GM23338 (cell line): ENCODE results near the gene OVCA2. TPM values are rescaled to one million over a fixed set of nuclear protein-coding genes. Genes with fewer than 3 reads are reported as not detected.

Source experiments
- ATAC-seq: fragments of 200-7000 bp; cut with Tn5 transposase; 3 replicates; pipeline ENCODE4 v1.9.1; 2020
- DNase-seq: peaks from one replicate; pipeline ENCODE4 v3.0.0-alpha.2; 2015; ENCODE audit warnings: low spot score
- H2AFZ ChIP-seq: fragments of 200-600 bp; sonication (generic); 2 replicates; pipeline ENCODE4 v1.8.0; 2016; ENCODE audit warnings: antibody characterized with exemption, mild to moderate bottlenecking, moderate library complexity
- H3F3A ChIP-seq: fragments of 200-600 bp; sonication (generic); replicated peaks from 2 replicates; pipeline ENCODE4 v1.8.0; 2017; ENCODE audit warnings: antibody characterized with exemption, mixed run types, low read depth
- H3K27ac ChIP-seq: fragments of 200-600 bp; sonication (generic); 2 replicates; pipeline ENCODE4 v1.6.1; 2016; ENCODE audit warnings: low read depth
- H3K27me3 ChIP-seq: fragments of 200-600 bp; sonication (generic); 2 replicates; pipeline ENCODE4 v1.8.0; 2016; ENCODE audit warnings: mild to moderate bottlenecking, mixed run types, moderate library complexity; ENCODE audit not compliant: insufficient read depth
- H3K36me3 ChIP-seq: fragments of 200-600 bp; sonication (generic); 2 replicates; pipeline ENCODE4 v1.8.0; 2016; ENCODE audit warnings: mild to moderate bottlenecking; ENCODE audit not compliant: insufficient read depth
- H3K4me1 ChIP-seq: fragments of 200-600 bp; sonication (generic); 2 replicates; pipeline ENCODE4 v1.8.0; 2016; ENCODE audit warnings: mild to moderate bottlenecking, moderate library complexity; ENCODE audit not compliant: insufficient read depth
- H3K4me2 ChIP-seq: fragments of 200-600 bp; sonication (generic); 2 replicates; pipeline ENCODE4 v1.7.1; 2017; ENCODE audit warnings: mixed run types
- H3K4me3 ChIP-seq: fragments of 200-600 bp; sonication (generic); 2 replicates; pipeline ENCODE4 v1.6.1; 2016; ENCODE audit warnings: mixed run types
- H3K79me2 ChIP-seq: fragments of 200-600 bp; sonication (generic); replicated peaks from 2 replicates; pipeline ENCODE4 v1.8.0; 2017; ENCODE audit warnings: mild to moderate bottlenecking; ENCODE audit not compliant: insufficient read depth
- H3K9me2 ChIP-seq: fragments of 200-600 bp; sonication (generic); 2 replicates; pipeline ENCODE4 v1.8.0; 2017; ENCODE audit not compliant: insufficient read depth
- H4K20me1 ChIP-seq: fragments of 200-600 bp; sonication (generic); replicated peaks from 2 replicates; pipeline ENCODE4 v1.8.0; 2017; ENCODE audit warnings: mild to moderate bottlenecking; ENCODE audit not compliant: insufficient read depth
- H3K27ac Mint-ChIP-seq: 2 replicates; pipeline ENCODE4 v1.8.0; 2020; ENCODE audit warnings: inconsistent platforms, mild to moderate bottlenecking, moderate library complexity, mixed read lengths
- H3K27me3 Mint-ChIP-seq: 3 replicates; pipeline ENCODE4 v1.8.0; 2022; ENCODE audit warnings: low read depth, mild to moderate bottlenecking, moderate library complexity, mixed read lengths, inconsistent platforms; ENCODE audit not compliant: insufficient read depth, poor library complexity
- H3K36me3 Mint-ChIP-seq: 3 replicates; pipeline ENCODE4 v1.8.0; 2021; ENCODE audit warnings: low read depth, mild to moderate bottlenecking, inconsistent platforms, moderate library complexity, mixed read lengths
- H3K4me1 Mint-ChIP-seq: 3 replicates; pipeline ENCODE4 v1.8.0; 2020; ENCODE audit warnings: mild to moderate bottlenecking, inconsistent platforms, mixed read lengths
- H3K4me3 Mint-ChIP-seq: 3 replicates; pipeline ENCODE4 v1.8.0; 2021; ENCODE audit warnings: moderate library complexity, mild to moderate bottlenecking, inconsistent platforms, mixed read lengths
- H3K9me3 Mint-ChIP-seq: 3 replicates; pipeline ENCODE4 v1.8.0; 2020; ENCODE audit warnings: moderate library complexity, mild to moderate bottlenecking, inconsistent platforms, mixed read lengths
- CREB1 ChIP-seq: fragments of 250-450 bp; sonication (Bioruptor Pico); IDR thresholded peaks from 2 replicates; pipeline ENCODE4 v1.5.0; 2020; ENCODE audit warnings: low read depth, mild to moderate bottlenecking, moderate library complexity
- CTCF ChIP-seq, 2 experiments: fragments of 200-600 bp in 1 of 2; sonication (generic) in 1 of 2; conservative IDR thresholded peaks; 2 replicates each; pipeline versions ENCODE4 v1.5.1 to v1.6.1; 2016 to 2017; ENCODE audit warnings: antibody characterized with exemption in 2 of 2, low read depth in 2 of 2, mild to moderate bottlenecking in 2 of 2, moderate library complexity in 1 of 2
- ETS1 ChIP-seq: IDR thresholded peaks from 2 replicates; pipeline ENCODE4 v1.6.1; 2016; ENCODE audit warnings: antibody characterized with exemption
- EZH2 ChIP-seq: fragments of 200-600 bp; sonication (generic); IDR thresholded peaks from one replicate; pipeline ENCODE4 v1.8.0; 2017; ENCODE audit warnings: antibody characterized with exemption, mild to moderate bottlenecking, low read depth; ENCODE audit not compliant: unreplicated experiment
- EZH2phosphoT487 ChIP-seq: fragments of 200-600 bp; sonication (generic); IDR thresholded peaks from one replicate; pipeline ENCODE4 v1.8.1; 2018; ENCODE audit warnings: antibody characterized with exemption; ENCODE audit not compliant: unreplicated experiment
- JUNB ChIP-seq: IDR thresholded peaks from one replicate; pipeline ENCODE4 v1.6.1; 2016; ENCODE audit warnings: antibody characterized with exemption; ENCODE audit not compliant: unreplicated experiment
- POLR2AphosphoS5 ChIP-seq: IDR thresholded peaks from 2 replicates; pipeline ENCODE4 v1.6.1; 2016; ENCODE audit warnings: antibody characterized with exemption, low read depth
- REST ChIP-seq: IDR thresholded peaks from one replicate; pipeline ENCODE4 v1.6.1; 2018; ENCODE audit warnings: antibody characterized with exemption; ENCODE audit not compliant: unreplicated experiment
- STAT1 ChIP-seq: IDR thresholded peaks from one replicate; pipeline ENCODE4 v1.6.1; 2016; ENCODE audit warnings: antibody characterized with exemption; ENCODE audit not compliant: unreplicated experiment
- ZNF114 ChIP-seq: fragments of 250-450 bp; sonication (Bioruptor Pico); IDR thresholded peaks from 2 replicates; pipeline ENCODE4 v1.5.0; 2020; ENCODE audit warnings: mild to moderate bottlenecking, moderate library complexity
- ZNF331 ChIP-seq: fragments of 250-450 bp; sonication (Bioruptor Pico); IDR thresholded peaks from 2 replicates; pipeline ENCODE4 v1.5.0; 2020; ENCODE audit warnings: low read depth, mild to moderate bottlenecking, moderate library complexity
- polyA plus RNA-seq: library from polyadenylated mRNA; unstranded; fragments of >200 nt; fragmentation: Nextera tagmentation; extraction: Ambion mirVana; gene quantifications from 2 replicates; pipeline ENCODE4 v1.2.1, GENCODE V29; 2016
- total RNA-seq: library from RNA; depleted of rRNA; stranded (reverse); fragments of >200 nt; shearing (Covaris generic); gene quantifications from 2 replicates; pipeline ENCODE4 v1.2.3, GENCODE V29; 2014

OVCA2 gene
- total and polyA plus RNA-seq, 2 experiments from 2014 or later, result 15.9 to 21.3 TPM

DNA sequence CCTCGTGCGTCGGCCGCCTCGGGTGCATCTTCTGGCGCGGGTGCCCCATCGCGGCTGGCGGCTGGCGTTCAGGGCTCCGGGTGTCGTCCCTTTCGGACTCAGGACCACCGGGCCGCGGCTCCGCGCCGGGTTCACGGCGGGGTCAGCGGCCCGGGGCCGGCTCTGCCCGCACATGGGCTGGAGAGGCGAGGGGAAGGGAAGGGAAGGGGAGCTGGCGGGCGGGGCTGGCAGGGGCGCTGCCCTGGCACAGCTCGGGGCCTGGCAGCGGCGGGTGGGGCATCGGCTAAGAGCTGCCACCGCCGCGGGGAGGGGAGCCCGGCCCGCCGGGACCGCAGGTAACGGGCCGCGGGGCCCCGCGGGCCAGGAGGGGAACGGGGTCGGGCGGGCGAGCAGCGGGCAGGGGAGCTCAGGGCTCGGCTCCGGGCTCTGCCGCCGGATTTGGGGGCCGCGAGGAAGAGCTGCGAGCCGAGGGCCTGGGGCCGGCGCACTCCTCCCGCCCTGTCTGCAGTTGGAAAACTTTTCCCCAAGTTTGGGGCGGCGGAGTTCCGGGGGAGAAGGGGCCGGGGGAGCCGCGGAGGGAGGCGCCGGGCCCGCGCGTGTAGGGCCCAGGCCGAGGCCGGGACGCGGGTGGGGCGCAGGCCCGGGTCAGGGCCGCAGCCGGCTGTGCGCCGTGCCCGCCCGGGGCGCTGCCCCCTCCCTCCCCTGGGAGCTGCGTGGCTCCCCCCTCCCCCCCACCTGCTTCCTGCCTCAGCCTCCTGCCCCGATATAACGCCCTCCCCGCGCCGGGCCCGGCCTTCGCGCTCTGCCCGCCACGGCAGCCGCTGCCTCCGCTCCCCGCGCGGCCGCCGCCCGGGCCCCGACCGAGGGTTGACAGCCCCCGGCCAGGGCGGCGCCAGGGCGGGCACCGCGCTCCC, 13.7 kb downstream of the OVCA2 start:
- peaks cover 12% of the 10 kb centered on the region; the same call in 1 of the 2 replicates for H3F3A ChIP-seq
- TF ChIP-seq JUNB (no peak), EZH2 (peak; percentile 53), POLR2AphosphoS5 (no peak), ZNF331 (CRISPR knock-in tag) (no peak)
- H3K27me3 ChIP-seq, result peaks cover 96% of the 10 kb centered on the region
- H3K36me3 ChIP-seq, result no peaks in the 10 kb centered on the region
- Mint-ChIP-seq H3K4me3 (no peak overlapping the region; the same call in 2 of the 3 replicates), H3K4me1 (peaks cover 4% of the 10 kb centered on the region; the same call in 2 of the 3 replicates), H3K27me3 (peaks cover 72% of the 10 kb centered on the region), H3K9me3 (no peaks in the 10 kb centered on the region; the same call in 2 of the 3 replicates), H3K27ac (no peak overlapping the region), H3K36me3 (peaks cover under 1% of the 10 kb centered on the region; the same call in 2 of the 3 replicates)
- H3K4me2 ChIP-seq, result peak overlapping the region; percentile 81
- peaks cover 12% of the 10 kb centered on the region for H3K4me1 ChIP-seq
- no peaks in the 10 kb centered on the region for H3K9me2 ChIP-seq
- no peak overlapping the region for H2AFZ ChIP-seq
- ATAC-seq (no peak), DNase-seq (no peak)
- H3K4me3 ChIP-seq, result peak overlapping the region; percentile 59
- no peaks in the 10 kb centered on the region; the same call in 1 of the 2 replicates for H4K20me1 ChIP-seq
- H3K27ac ChIP-seq, result no peak overlapping the region
- no peaks in the 10 kb centered on the region for H3K79me2 ChIP-seq

DNA sequence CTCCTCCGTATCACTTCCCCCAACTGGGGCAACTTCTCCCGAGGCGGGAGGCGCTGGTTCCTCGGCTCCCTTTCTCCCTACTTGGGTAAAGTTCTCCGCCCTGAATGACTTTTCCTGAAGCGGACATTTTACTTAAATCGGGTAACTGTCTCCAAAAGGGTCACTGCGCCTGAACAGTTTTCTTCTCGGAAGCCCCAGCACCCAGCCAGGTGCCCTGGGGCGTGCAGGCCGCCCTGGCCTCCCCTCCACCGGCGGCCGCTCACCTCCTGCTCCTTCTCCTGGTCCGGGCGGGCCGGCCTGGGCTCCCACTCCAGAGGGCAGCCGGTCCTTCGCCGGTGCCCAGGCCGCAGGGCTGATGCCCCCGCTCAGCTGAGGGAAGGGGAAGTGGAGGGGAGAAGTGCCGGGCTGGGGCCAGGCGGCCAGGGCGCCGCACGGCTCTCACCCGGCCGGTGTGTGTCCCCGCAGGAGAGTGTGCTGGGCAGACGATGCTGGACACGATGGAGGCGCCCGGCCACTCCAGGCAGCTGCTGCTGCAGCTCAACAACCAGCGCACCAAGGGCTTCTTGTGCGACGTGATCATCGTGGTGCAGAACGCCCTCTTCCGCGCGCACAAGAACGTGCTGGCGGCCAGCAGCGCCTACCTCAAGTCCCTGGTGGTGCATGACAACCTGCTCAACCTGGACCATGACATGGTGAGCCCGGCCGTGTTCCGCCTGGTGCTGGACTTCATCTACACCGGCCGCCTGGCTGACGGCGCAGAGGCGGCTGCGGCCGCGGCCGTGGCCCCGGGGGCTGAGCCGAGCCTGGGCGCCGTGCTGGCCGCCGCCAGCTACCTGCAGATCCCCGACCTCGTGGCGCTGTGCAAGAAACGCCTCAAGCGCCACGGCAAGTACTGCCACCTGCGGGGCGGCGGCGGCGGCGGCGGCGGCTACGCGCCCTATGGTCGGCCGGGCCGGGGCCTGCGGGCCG, 14.7 kb downstream of the OVCA2 start:
- Mint-ChIP-seq H3K9me3 (no peaks in the 10 kb centered on the region; the same call in 2 of the 3 replicates), H3K27ac (no peak overlapping the region), H3K4me3 (peak overlapping the region; percentile 46; the same call in 2 of the 3 replicates), H3K27me3 (peaks cover 71% of the 10 kb centered on the region), H3K36me3 (peaks cover 5% of the 10 kb centered on the region; the same call in 2 of the 3 replicates), H3K4me1 (peaks cover 8% of the 10 kb centered on the region; the same call in 2 of the 3 replicates)
- Histone ChIP-seq H3K4me3 (peak overlapping the region; percentile 44; the same call in 1 of the 2 replicates), H3K27me3 (peaks cover 91% of the 10 kb centered on the region), H3K36me3 (no peaks in the 10 kb centered on the region), H3K27ac (no peak overlapping the region), H4K20me1 (no peaks in the 10 kb centered on the region; the same call in 1 of the 2 replicates), H3F3A (peaks cover 11% of the 10 kb centered on the region; the same call in 1 of the 2 replicates), H2AFZ (no peak overlapping the region), H3K9me2 (no peaks in the 10 kb centered on the region), H3K79me2 (no peaks in the 10 kb centered on the region), H3K4me1 (peaks cover 12% of the 10 kb centered on the region), H3K4me2 (peak overlapping the region; percentile 78)
- ATAC-seq (peak; percentile 1; the same call in 2 of the 3 replicates), DNase-seq (peak; percentile 66)
- TF ChIP-seq CREB1 (CRISPR knock-in tag) (no peak), ZNF114 (no peak), EZH2 (peak; percentile 89), ZNF331 (CRISPR knock-in tag) (no peak), ETS1 (no peak), CTCF (conservative IDR thresholded peaks at IDR 0.05; ENCODE audit: low read depth in 2 of 2) (peak in 1 of 2 experiments; percentile 31; a peak in 3 of 4 replicates), EZH2phosphoT487 (no peak), POLR2AphosphoS5 (no peak), STAT1 (no peak), REST (no peak), JUNB (no peak)
